NB4 (cell line): ENCODE data around the gene SEZ6L2.

Source experiments
- DNase-seq: peaks from one replicate; pipeline ENCODE4 v3.0.0; 2010; ENCODE audit warnings: low read depth
- H3K4me3 ChIP-seq: one replicate; pipeline ENCODE4 v1.5.1; 2011; ENCODE audit warnings: mild to moderate bottlenecking, low read depth, low read length, moderate library complexity
- CTCF ChIP-seq: IDR thresholded peaks from one replicate; pipeline ENCODE4 v1.5.1; 2012; ENCODE audit warnings: low read depth, low read length
- MAX ChIP-seq: IDR thresholded peaks from 2 replicates; pipeline ENCODE4 v1.6.1; 2011; ENCODE audit warnings: low read depth, low read length
- MYC ChIP-seq: IDR thresholded peaks from 2 replicates; pipeline ENCODE4 v1.6.1; 2011; ENCODE audit warnings: low read depth, low read length
- POLR2A ChIP-seq: IDR thresholded peaks from 2 replicates; pipeline ENCODE4 v1.6.1; 2011; ENCODE audit warnings: mild to moderate bottlenecking; ENCODE audit not compliant: insufficient read length; ENCODE audit errors: extremely low read depth

Gene SEZ6L2

GRCh38 chr16:29830774-29831173 lies 68.6 kb downstream of the SEZ6L2 start:
- no peak for DNase-seq
- TF ChIP-seq CTCF, result no peak
- no peak for TF ChIP-seq MAX
- TF ChIP-seq POLR2A, result no peak
- TF ChIP-seq MYC, result no peak
- H3K4me3 ChIP-seq, result no peak overlapping the region

- DNase-seq, result no peak
- no peak overlapping the region for H3K4me3 ChIP-seq
- no peak for TF ChIP-seq POLR2A
- no peak for TF ChIP-seq MAX
Measured at GRCh38 chr16:29826342-29826695, 73.0 kb downstream of the SEZ6L2 start.

- DNase-seq, result no peak
- TF ChIP-seq POLR2A, result no peak
- TF ChIP-seq MAX, result no peak
- TF ChIP-seq MYC, result no peak
- no peak for TF ChIP-seq CTCF
- no peak overlapping the region for H3K4me3 ChIP-seq
Measured at GRCh38 chr16:29825145-29826044, 74.0 kb downstream of the SEZ6L2 start.

- no peak overlapping the region for H3K4me3 ChIP-seq
- no peak for DNase-seq
- no peak for TF ChIP-seq MAX
Measured at GRCh38 chr16:29824589-29825144, 74.7 kb downstream of the SEZ6L2 start.

GRCh38 chr16:29821643-29822115 lies 77.7 kb downstream of the SEZ6L2 start:
- no peak for DNase-seq
- no peak for TF ChIP-seq MYC
- no peak for TF ChIP-seq CTCF
- no peak for TF ChIP-seq MAX
- no peak for TF ChIP-seq POLR2A
- H3K4me3 ChIP-seq, result no peak overlapping the region
